ENCODE measurements around the gene LRP1.

GRCh38 chr12:57232156-57232756 is 104.0 kb downstream of the LRP1 start:
- TF ChIP-seq CTCF (IDR thresholded peaks at IDR 0.05; ENCODE audit: low read depth, low read length, poor library complexity, severe bottlenecking) (no peak), EZH2phosphoT487 (IDR thresholded peaks at IDR 0.05; ENCODE audit: borderline replicate concordance, low read length) (no peak)

Data from DOHH2 (cell line).